ENCODE data around the gene PSMG4. TPM values are rescaled to one million over a fixed set of nuclear protein-coding genes. Genes with fewer than 3 reads are reported as not detected.

The PSMG4 gene
- total and polyA plus RNA-seq, 2 of the 8 experiments (the other 6 are each of a cell fraction or from before 2014, with no cell fraction given), result 40.6 to 113 TPM

GRCh38 chr6:3293271-3294155 lies 34.8 kb downstream of the PSMG4 start:
- DNase-seq (ENCODE audit: low read depth in 1 of 2, low spot score in 2 of 2), result no peak
- no peak for FAIRE-seq

More at GRCh38 chr6:3293271-3294155, 34.8 kb downstream of the PSMG4 start:
- Histone ChIP-seq H4K8ac (ENCODE audit: extremely low read depth, insufficient read depth, low read length) (no peak overlapping the region), H2BK15ac (ENCODE audit: low read length) (no peak overlapping the region), H3K4me2 (ENCODE audit: insufficient read depth in 1 of 2, low read depth in 2 of 2, low read length in 2 of 2) (no peak overlapping the region), H3K9ac (replicated peaks in 1 of 4; ENCODE audit: extremely low read depth in 1 of 4, low read depth in 3 of 4, low read length in 3 of 4) (no peak overlapping the region), H4K20me1 (replicated peaks in 1 of 2; ENCODE audit: control insufficient read depth in 1 of 2, insufficient read depth in 2 of 2, low read length in 2 of 2) (no peaks in the 10 kb centered on the region), H2BK12ac (ENCODE audit: low read depth, low read length) (no peak overlapping the region), H2AFZ (ENCODE audit: low read length) (no peak overlapping the region), H3K27ac (ENCODE audit: low read depth, low read length) (no peak overlapping the region), H3K79me1 (ENCODE audit: low read depth, low read length) (no peaks in the 10 kb centered on the region), H3K56ac (replicated peaks; ENCODE audit: insufficient read length, low read depth, low read length) (no peak overlapping the region), H2AK5ac (ENCODE audit: low read depth, low read length) (no peak overlapping the region), H3K14ac (ENCODE audit: insufficient read length) (no peak overlapping the region), H4K5ac (ENCODE audit: insufficient read length, low read depth, low read length) (no peak overlapping the region), H3K4ac (replicated peaks; ENCODE audit: insufficient read length, low read depth, low read length) (no peak overlapping the region), H3K23me2 (ENCODE audit: low read depth, low read length) (no peaks in the 10 kb centered on the region), H2BK5ac (ENCODE audit: low read depth, low read length) (no peak overlapping the region), H3K79me2 (ENCODE audit: control insufficient read depth in 1 of 2, insufficient read depth in 2 of 2, low read length in 2 of 2) (no peaks in the 10 kb centered on the region), H3K4me3 (ENCODE audit: extremely low read depth in 1 of 4, insufficient read depth in 2 of 4, low read depth in 3 of 4, low read length in 4 of 4) (no peak overlapping the region), H3K4me1 (replicated peaks in 1 of 4; ENCODE audit: control insufficient read depth in 3 of 4, insufficient read depth in 4 of 4, low read length in 3 of 4) (no peaks in the 10 kb centered on the region), H2BK120ac (replicated peaks; ENCODE audit: low read depth, low read length) (no peak overlapping the region), H3K27me3 (replicated peaks in 1 of 4; ENCODE audit: control insufficient read depth in 3 of 4, extremely low read depth in 1 of 4, insufficient read depth in 3 of 4, low read length in 3 of 4) (no peaks in the 10 kb centered on the region), H3K23ac (ENCODE audit: insufficient read length) (no peak overlapping the region), H3K36me3 (ENCODE audit: control insufficient read depth in 2 of 4, insufficient read depth in 4 of 4, low read length in 3 of 4) (no peaks in the 10 kb centered on the region; a peak in 2 of 8 replicates), H2BK20ac (ENCODE audit: low read length) (no peak overlapping the region), H4K91ac (replicated peaks; ENCODE audit: insufficient read length, low read length) (no peak overlapping the region), H3K9me3 (ENCODE audit: insufficient read depth in 2 of 2, low read depth in 1 of 2, low read length in 1 of 2) (no peaks in the 10 kb centered on the region), H3K18ac (ENCODE audit: extremely low read depth, low read length) (no peak overlapping the region)
- 86% methylated on average over 26 of the region's 26 CpGs; no CpG with 5 or more reads in 1 of the 2 experiments for WGBS, 2 experiments (ENCODE audit: extremely low coverage in 1 of 2, insufficient coverage in 1 of 2, insufficient read length in 1 of 2, insufficient replicate concordance in 2 of 2, low coverage in 1 of 2, low lambda C conversion rate in 2 of 2, missing lambda C conversion rate in 1 of 2)
- POLR2A ChIA-PET (ENCODE audit: partially characterized antibody), result interaction anchor here (0.7 to 1.0 kb wide), 2 partner anchors 26 to 153 kb away, joined by 3 read pairs; no protein-coding TSS in a partner anchor
- TF ChIP-seq HDAC2 (IDR thresholded peaks at IDR 0.05; ENCODE audit: borderline replicate concordance in 1 of 2, low read depth in 2 of 2, low read length in 2 of 2), result no peak
- no peak for TF ChIP-seq EZH2 (IDR thresholded peaks at IDR 0.05; ENCODE audit: low read depth, low read length, severe bottlenecking)
- no peak for TF ChIP-seq SP2 (IDR thresholded peaks at IDR 0.05; ENCODE audit: low read length)
- TF ChIP-seq TAF7 (optimal IDR thresholded peaks at IDR 0.05; ENCODE audit: borderline replicate concordance, low read depth, low read length), result no peak
- CTCF ChIA-PET (ENCODE audit: partially characterized antibody), result interaction anchor here (0.8 to 4.1 kb wide), 5 partner anchors 11 to 117 kb away, joined by 3 to 20 read pairs (median 6); no protein-coding TSS in a partner anchor

Measured in H1 (cell line).